ENCODE measurements around the gene DNAJB11.

DNAJB11 gene

GRCh38 chr3:186593862-186594261 lies 23.3 kb downstream of the DNAJB11 start:
- H3K4me3 ChIP-seq (ENCODE audit: control insufficient read depth, low read depth, low read length) = no peak overlapping the region
- no peak for TF ChIP-seq CTCF (conservative IDR thresholded peaks at IDR 0.05; ENCODE audit: control insufficient read depth, insufficient read depth, low read depth, low read length)

GRCh38 chr3:186594591-186595113 lies 24.1 kb downstream of the DNAJB11 start:
- DNase-seq (ENCODE audit: low read depth) = no peak
- no peak for TF ChIP-seq CTCF (conservative IDR thresholded peaks at IDR 0.05; ENCODE audit: control insufficient read depth, insufficient read depth, low read depth, low read length)

More at GRCh38 chr3:186593862-186594261, 23.3 kb downstream of the DNAJB11 start:
- no peak for DNase-seq (ENCODE audit: low read depth)

GRCh38 chr3:186596568-186597287 lies 26.2 kb downstream of the DNAJB11 start:
- no peak for DNase-seq (ENCODE audit: low read depth)
- TF ChIP-seq CTCF (conservative IDR thresholded peaks at IDR 0.05; ENCODE audit: control insufficient read depth, insufficient read depth, low read depth, low read length) = no peak
- H3K4me3 ChIP-seq (ENCODE audit: control insufficient read depth, low read depth, low read length) = no peak overlapping the region

More at GRCh38 chr3:186594591-186595113, 24.1 kb downstream of the DNAJB11 start:
- H3K4me3 ChIP-seq (ENCODE audit: control insufficient read depth, low read depth, low read length) = no peak overlapping the region

GRCh38 chr3:186598108-186598784 lies 27.7 kb downstream of the DNAJB11 start:
- no peak for TF ChIP-seq CTCF (conservative IDR thresholded peaks at IDR 0.05; ENCODE audit: control insufficient read depth, insufficient read depth, low read depth, low read length)
- peak; percentile 48 for DNase-seq (ENCODE audit: low read depth)
- no peak overlapping the region for H3K4me3 ChIP-seq (ENCODE audit: control insufficient read depth, low read depth, low read length)

- H3K4me3 ChIP-seq (ENCODE audit: control insufficient read depth, low read depth, low read length) = no peak overlapping the region
- TF ChIP-seq CTCF (conservative IDR thresholded peaks at IDR 0.05; ENCODE audit: control insufficient read depth, insufficient read depth, low read depth, low read length) = no peak
- DNase-seq (ENCODE audit: low read depth) = no peak
These were observed 28.2 kb downstream of the DNAJB11 start for GRCh38 chr3:186598794-186599141.

- no peak overlapping the region for H3K4me3 ChIP-seq (ENCODE audit: control insufficient read depth, low read depth, low read length)
- TF ChIP-seq CTCF (conservative IDR thresholded peaks at IDR 0.05; ENCODE audit: control insufficient read depth, insufficient read depth, low read depth, low read length) = no peak
- no peak for DNase-seq (ENCODE audit: low read depth)
These were observed 28.7 kb downstream of the DNAJB11 start for GRCh38 chr3:186599142-186599784.
